ENCODE results near the gene MYL5.

MYL5 gene

GRCh38 chr4:708631-708933, 34.2 kb downstream of the MYL5 start:
- no peak for DNase-seq

DNA sequence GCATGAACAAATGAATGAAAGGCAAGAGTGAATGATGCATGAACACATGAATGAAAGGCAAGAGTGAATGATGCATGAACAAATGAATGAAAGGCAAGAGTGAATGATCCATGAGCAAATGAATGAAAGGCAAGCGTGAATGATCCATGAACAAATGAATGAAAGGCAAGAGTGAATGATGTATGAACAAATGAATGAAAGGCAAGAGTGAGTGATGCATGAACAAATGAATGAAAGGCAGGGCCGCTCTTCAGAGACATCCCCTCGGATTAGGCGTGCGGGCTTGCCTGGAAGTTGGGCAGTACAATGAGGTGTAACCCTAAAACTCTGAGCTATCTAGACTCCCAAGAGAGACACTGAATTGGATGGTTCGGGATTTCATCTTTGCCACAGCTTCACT, 35.0 kb downstream of the MYL5 start:
- DNase-seq: no peak

DNA sequence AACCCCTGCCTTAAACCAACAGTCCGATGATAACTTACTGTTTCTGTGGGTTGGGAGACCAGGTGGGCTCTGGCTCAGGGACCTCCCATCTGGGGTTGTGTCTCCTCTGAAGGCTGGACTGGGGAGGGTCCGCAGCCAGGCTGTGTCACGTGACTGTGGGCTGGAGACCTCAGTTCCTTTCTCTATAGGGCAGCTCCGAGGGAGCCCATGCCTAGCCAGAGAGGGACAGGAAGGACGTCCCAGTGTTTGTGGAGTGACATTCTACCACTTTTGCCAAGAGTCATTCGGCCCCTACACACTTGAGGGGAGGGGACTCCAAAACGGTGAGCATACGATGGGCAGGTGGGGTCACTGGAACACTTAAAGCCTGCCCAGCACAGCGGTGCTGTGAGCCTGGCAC, 35.8 kb downstream of the MYL5 start:
- no peak for DNase-seq

DNA sequence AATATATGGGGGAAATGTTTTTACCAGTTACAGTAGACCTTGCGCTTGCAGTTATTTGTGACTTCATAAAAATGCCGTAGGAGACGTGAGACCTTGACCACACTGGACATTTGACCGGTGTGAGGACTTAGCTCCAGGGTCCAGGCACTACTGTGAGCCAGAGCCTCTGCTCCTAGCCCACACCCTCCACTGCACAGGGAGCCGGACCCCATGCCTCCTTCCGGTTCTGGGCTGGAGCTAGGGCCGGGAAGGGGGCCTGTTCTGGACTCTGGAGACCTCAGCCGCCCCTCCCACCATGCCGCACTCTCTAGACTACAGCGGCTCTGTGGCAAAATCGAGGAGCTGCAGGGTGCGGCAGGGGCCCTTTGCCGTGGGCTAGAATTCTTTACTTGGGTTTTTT, 36.6 kb downstream of the MYL5 start:
- no peak for DNase-seq

DNA sequence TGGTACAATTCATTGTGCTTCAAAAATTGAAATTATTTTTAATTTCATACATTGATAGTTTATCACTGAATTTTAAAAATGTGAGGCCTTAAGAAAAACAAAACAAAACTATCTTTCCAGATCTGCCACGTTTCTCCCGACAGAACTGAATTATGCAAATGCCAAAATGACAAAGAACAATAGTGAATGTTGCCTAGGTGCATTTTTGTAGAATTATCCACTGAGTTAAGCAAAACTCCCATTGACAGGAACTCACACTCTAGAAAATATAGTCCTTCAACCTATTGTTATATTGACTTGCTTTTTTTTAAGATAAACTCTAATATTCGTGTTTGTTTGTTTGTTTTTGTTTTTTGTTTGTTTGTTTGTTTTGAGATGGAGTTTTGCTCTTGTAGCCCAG, 37.8 kb downstream of the MYL5 start:
- DNase-seq: no peak

GRCh38 chr4:712916-713632, 38.7 kb downstream of the MYL5 start:
- no peak for DNase-seq

GRCh38 chr4:714087-714486, 39.7 kb downstream of the MYL5 start:
- DNase-seq: no peak

- no peak for DNase-seq
Observed at GRCh38 chr4:717601-718320, 43.4 kb downstream of the MYL5 start.

GRCh38 chr4:718460-718859, 44.1 kb downstream of the MYL5 start:
- no peak for DNase-seq

DNA sequence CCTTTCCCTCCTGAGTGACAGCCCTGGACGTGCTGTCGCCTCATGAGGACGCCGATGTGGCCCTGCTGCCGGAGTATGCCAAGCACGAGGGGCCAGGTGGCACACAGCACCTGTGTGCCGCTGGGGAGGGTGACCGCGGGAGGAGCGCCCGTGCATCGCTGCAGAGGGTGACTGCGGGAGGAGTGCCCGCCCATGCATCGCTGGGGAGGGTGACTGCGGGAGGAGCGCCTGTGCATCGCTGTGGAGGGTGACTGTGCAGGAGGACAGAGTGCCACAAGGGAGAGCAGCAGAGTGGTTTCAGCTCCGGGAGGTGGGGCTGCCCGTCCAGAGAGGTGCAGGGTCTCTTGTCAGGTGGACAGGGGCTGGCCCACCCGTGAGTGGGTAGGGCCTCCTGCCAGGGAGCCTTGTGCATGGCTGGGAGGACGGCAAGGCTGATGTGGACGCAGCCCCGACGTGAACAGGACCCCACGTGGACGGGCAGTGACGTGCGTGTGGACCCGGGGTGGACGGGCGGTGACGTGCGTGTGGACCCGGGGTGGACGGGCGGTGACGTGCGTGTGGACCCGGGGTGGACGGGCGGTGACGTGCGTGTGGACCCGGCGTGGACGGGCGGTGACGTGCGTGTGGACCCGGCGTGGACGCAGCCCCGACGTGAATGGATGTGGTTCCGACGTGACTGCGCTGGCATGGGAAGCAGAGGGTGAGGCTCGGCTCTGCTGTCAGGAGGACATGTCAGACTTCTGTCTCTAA, 45.9 kb downstream of the MYL5 start:
- no peak for DNase-seq

GRCh38 chr4:721261-722168, 47.2 kb downstream of the MYL5 start:
- DNase-seq: no peak

DNA sequence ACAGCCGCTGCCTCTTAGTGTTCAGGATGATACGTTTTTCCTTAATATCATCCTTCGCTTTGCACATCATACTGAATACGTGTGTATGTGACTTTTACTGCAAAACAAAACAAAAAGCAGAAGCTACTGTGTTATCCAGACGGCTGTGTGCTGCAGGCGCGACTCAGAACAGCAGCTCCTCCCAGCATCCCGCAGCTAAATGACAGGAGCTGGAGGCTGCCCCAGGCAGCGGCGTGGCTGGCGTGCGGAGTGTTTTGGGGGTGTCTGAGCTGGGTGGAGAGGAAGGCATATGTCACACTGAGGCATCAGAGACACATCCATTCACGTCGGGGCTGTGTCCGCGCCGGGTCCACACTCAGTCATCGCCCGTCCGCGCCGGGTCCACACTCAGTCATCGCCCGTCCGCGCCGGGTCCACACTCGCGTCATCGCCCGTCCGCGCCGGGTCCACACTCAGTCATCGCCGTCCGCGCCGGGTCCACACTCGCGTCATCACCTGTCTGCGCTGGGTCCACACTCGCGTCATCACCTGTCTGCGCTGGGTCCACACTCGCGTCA, 47.9 kb downstream of the MYL5 start:
- no peak for DNase-seq

DNA sequence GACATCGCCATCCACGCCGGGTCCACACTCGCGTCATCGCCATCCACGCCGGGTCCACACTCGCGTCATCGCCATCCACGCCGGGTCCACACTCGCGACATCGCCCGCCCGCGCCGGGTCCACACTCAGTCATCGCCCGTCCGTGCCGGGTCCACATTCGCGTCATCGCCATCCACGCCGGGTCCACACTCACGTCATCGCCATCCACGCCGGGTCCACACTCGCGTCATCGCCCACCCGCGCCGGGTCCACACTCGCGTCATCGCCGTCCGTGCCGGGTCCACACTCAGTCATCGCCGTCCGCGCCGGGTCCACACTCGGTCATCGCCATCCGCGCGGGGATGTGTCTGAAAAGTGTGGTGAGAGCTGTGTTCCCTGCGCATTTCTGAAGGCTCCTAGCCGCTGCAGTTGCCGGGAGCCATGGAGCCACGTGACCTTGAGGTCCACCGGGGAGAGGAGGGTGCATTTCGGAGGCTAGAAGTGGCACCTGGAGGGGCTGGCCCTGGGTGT, 48.6 kb downstream of the MYL5 start:
- no peak for DNase-seq

DNA sequence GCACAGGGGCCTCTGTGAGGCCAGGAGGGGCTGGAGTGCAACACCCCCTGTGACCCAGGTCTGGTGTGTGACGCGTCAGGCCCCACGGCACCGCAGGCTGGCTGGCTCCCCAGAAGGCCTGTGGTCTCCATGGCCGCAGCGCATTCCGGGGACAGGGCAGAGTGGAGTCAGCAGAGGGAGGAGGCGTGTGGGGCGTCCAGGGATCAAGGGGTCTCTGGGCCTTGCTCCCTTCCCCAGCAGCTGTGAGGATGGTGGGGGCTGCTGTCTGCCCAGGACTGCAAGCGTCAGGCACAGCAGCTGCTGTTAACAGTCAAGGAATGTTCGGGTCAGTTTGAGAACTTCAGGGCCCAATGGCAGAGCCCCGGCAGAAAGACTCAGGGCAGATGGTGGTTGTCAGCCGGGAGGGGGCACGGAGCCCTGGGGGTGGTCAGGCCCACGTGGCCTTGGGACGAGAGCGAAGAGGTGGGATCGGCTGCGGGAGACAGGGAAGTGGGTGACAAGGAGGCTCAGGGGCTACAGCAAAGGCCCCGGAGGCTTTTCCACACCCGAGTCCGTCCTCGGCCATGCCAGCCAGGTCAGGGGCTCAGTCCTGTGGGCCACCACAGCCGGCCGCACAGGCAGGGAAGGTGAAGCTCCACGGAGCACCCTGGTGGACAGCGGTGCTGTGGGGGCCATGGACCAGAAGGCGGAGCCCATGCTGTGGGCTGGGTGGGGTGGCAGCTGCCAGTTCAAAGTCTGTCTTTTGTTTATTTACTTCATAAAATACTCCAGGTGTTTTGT, 49.6 kb downstream of the MYL5 start:
- DNase-seq: no peak

DNA sequence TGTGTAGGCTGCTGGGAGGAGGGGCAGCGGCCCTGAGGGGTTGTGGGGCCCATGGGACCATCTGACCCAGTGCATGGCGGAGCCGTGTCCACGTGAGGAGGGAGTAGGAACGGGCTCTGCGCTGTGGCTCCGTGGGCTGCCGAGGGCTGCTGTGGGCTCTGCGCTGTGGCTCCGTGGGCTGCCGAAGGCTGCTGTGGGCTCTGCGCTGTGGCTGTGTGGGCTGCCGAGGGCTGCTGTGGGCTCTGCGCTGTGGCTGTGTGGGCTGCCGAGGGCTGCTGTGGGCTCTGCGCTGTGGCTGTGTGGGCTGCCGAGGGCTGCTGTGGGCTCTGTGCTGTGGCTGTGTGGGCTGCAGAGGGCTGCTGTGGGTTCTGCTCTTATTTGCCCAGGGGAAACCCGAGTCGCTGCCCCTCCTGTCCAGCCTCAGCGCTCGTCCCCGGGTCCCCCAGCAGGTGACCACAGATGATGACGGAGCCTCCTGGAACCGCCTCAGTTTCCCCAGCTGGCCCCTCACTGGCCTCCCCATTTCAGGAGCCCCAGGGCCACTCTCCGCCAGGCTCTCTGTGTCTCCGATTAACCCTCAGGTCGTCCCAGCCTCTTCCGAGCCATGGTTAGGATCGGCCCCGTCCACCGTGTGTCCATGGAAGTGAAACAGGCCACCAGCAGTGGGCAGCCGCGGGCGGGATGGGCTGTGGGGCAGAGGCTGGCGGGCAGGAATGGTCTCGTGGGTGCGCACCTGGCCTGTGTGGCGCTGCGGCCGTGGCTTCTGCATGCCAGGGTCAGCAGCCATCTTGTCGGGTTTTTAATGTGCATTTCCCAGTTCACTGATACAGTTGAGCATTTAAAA, 51.3 kb downstream of the MYL5 start:
- no peak for DNase-seq

GRCh38 chr4:726235-726787, 52.0 kb downstream of the MYL5 start:
- DNase-seq: no peak

DNA sequence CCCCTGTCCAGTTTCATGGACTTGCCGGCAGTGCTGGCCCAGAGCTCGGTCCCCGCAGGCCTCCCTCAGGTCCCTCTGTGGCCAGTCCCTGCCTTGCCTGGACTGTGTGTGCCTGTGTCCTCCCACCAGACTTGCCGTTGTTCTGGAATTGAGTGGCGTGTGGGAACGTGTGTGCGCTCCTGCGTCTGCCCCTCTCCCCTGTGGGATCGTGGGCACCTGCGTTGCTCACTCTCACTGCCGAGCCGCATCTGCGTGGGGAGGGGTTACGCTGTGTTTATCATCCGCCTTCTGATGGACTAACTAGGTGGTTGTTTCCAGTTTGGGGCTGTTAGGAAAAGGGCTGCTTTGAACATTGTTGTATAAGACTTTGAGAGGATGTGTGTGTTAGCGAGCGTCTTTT, 52.5 kb downstream of the MYL5 start:
- DNase-seq: no peak

GRCh38 chr4:727576-727975, 53.2 kb downstream of the MYL5 start:
- no peak for DNase-seq

DNA sequence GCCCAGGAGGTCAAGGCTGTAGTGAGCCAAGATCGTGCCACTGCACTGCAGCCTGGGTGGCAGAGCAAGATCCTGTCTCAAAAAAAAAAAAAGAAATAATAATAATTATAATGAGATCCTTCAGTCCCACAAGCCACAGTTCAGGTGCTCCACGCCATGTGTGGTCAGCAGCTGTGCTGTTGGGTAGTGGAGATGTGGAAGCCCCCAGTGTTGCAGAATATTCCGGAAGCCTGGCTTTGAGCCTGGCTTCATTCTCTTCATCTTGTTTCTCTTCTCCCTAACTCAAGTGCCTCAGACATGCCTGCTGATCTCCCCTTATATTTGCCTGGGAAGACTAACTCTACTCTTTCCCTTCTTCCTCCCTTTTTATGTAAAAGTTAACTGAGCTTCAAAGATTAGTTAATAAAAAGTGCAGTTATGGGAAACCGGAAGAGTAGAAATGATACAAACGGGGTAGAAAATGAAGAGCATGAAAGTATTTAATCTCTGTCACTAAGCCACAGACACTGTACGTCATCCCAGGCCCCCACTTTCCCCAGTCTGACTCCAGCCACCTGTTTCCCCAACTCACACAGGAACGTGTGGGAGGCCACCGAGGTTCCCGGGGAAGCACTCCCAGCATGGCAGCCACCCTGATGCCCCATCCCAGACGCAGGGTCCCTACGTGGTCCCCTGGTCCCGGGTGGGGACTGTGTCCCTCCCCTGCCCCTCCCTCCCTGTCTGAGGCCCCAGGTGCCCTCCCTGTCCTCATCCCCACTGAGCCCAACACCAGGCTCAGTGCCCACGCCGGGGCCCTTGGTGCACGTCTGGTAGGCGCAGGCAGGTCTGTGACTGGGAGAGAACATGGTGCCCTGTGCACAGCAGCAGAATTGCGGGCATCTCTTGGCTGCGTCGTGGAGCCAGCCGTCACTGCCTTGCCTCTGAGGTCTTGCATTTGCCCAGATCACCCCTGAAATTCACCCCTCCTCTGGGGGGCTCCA, 55.3 kb downstream of the MYL5 start:
- DNase-seq: no peak
